Measurements from ENCODE around the gene C18orf54.
"Not testable (repeated sequence)": the region's sequence is repeated elsewhere in the genome, so short reads cannot be mapped to it uniquely, and the experiment has no call there.

Gene C18orf54

GRCh38 chr18:54357660-54358494, at the start of gene C18orf54, which contains the start of gene STARD6:
TSS of gene C18orf54 (plus strand) at chr18:54357906. CDS start at chr18:54360573, 2,667 bp downstream.
TSS of gene STARD6 (minus strand) at chr18:54357858. CDS start at chr18:54354573, 3,285 bp downstream.
- DNase-seq = peak; percentile 73

- DNase-seq = not testable (repeated sequence)
Observed at GRCh38 chr18:54309564-54309963, 48.1 kb upstream of the C18orf54 start.

GRCh38 chr18:54316071-54316820, 41.5 kb upstream of the C18orf54 start:
- DNase-seq = no peak

- DNase-seq = no peak
Observed at GRCh38 chr18:54323561-54323960, 34.1 kb upstream of the C18orf54 start.

GRCh38 chr18:54323970-54324369, 33.7 kb upstream of the C18orf54 start:
- no peak for DNase-seq

- no peak for DNase-seq
Observed at GRCh38 chr18:54327818-54328217, 29.9 kb upstream of the C18orf54 start.

GRCh38 chr18:54329787-54330186, 27.9 kb upstream of the C18orf54 start:
- no peak for DNase-seq

- DNase-seq = no peak
Observed at GRCh38 chr18:54330768-54331548, 26.7 kb upstream of the C18orf54 start.

- no peak for DNase-seq
Observed at GRCh38 chr18:54335638-54336173, 22.0 kb upstream of the C18orf54 start.

GRCh38 chr18:54338230-54338629, 19.5 kb upstream of the C18orf54 start:
- no peak for DNase-seq

GRCh38 chr18:54351186-54351585, 6.5 kb upstream of the C18orf54 start:
- DNase-seq = no peak

GRCh38 chr18:54357082-54357659, 535 bp upstream of the C18orf54 start:
- DNase-seq = no peak

- DNase-seq = no peak
Observed at GRCh38 chr18:54358495-54359040, 862 bp downstream of the C18orf54 start.

- no peak for DNase-seq
Observed at GRCh38 chr18:54359233-54359632, 1.5 kb downstream of the C18orf54 start.

- DNase-seq = no peak
Observed at GRCh38 chr18:54360406-54360805, 2.7 kb downstream of the C18orf54 start.

- no peak for DNase-seq
Observed at GRCh38 chr18:54378057-54378456, 20.4 kb downstream of the C18orf54 start.

- no peak for DNase-seq
Observed at GRCh38 chr18:54381640-54382039, 23.9 kb downstream of the C18orf54 start.

GRCh38 chr18:54382076-54382475, 24.4 kb downstream of the C18orf54 start:
- DNase-seq = no peak

GRCh38 chr18:54382733-54383252, 25.1 kb downstream of the C18orf54 start:
- no peak for DNase-seq

GRCh38 chr18:54386043-54386442, 28.3 kb downstream of the C18orf54 start:
- DNase-seq = no peak

GRCh38 chr18:54386800-54387495, 29.2 kb downstream of the C18orf54 start:
- not testable (repeated sequence) for DNase-seq
